SK-N-MC (cell line): ENCODE results near the gene CHIC2.

Experiments
- EZH2 ChIP-seq: fragments of 200-600 bp; sonication (generic); IDR thresholded peaks from one replicate; pipeline ENCODE4 v1.6.1; 2017; ENCODE audit warnings: antibody characterized with exemption
- FOXP2 ChIP-seq: optimal IDR thresholded peaks from 2 replicates; pipeline ENCODE3; 2011; ENCODE audit warnings: mild to moderate bottlenecking, moderate library complexity; ENCODE audit not compliant: insufficient read depth; ENCODE audit errors: extremely low read length, control extremely low read depth
- POLR2AphosphoS5 ChIP-seq: IDR thresholded peaks from 2 replicates; pipeline ENCODE4 v1.6.1; 2012; ENCODE audit warnings: mild to moderate bottlenecking, low read depth, low read length, borderline replicate concordance

DNA sequence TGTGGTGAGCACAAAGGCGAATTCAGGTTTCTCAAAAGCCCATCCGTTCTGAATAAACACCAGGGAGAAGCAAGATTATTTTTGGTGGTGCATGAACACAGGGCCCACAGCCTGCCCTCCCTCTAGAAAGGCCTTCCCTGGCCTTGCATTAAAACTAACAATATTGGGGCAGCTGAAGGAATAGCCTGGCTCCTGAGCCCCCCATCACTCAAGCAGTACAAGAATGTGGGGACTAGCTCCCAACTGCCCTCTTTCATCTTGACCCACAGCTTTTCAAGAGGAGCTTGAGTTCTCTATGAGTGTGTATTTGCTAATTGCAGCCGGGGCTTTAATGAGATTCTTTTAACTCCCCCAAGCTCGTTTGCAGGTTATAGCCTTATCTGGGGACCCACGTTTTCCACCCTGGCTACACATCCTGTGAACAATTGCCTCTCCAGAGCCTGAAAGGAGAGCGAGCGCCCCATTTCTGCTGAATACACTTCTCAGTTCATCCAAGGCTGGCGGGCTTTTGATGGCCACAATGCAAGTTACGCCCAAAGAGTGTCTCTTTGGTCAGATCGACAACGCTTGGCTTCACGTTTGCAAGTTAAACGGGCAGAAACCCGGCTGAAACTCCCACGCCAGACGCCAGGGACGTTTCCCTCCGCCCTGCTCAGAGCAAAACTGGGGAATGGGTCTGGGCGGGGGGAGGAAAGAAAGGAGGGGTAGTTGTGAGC, 30.9 kb upstream of the CHIC2 start:
- TF ChIP-seq POLR2AphosphoS5, result no peak
- TF ChIP-seq EZH2, result no peak
- no peak for TF ChIP-seq FOXP2
